ENCODE results near the gene CACTIN.
"Not testable (repeated sequence)": the region's sequence is repeated elsewhere in the genome, so short reads cannot be mapped to it uniquely, and the experiment has no call there.

The CACTIN gene

DNA sequence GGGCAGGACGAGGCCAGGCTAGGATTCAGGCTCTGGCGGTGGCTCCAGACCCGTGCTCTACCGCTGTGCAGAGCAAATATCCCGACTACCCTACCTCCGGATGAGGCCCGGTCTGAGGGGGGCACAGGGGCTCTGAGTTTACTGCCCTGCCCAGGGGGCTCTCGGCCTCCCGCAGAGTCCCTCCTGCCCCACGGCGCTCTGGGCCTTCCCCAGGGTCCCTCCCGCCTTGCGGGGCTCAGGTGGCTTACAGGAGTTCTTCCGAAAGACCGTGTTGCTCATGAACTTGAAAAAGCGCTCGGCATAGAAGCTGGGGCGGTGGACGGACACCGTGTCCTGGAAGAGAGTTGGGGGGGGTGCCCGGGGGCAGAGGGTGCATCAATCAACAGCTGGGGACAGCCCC lies 19.1 kb upstream of the CACTIN start:
- DNase-seq, result no peak

- DNase-seq, result no peak
Observed at GRCh38 chr19:3645067-3645396, 18.4 kb upstream of the CACTIN start.

DNA sequence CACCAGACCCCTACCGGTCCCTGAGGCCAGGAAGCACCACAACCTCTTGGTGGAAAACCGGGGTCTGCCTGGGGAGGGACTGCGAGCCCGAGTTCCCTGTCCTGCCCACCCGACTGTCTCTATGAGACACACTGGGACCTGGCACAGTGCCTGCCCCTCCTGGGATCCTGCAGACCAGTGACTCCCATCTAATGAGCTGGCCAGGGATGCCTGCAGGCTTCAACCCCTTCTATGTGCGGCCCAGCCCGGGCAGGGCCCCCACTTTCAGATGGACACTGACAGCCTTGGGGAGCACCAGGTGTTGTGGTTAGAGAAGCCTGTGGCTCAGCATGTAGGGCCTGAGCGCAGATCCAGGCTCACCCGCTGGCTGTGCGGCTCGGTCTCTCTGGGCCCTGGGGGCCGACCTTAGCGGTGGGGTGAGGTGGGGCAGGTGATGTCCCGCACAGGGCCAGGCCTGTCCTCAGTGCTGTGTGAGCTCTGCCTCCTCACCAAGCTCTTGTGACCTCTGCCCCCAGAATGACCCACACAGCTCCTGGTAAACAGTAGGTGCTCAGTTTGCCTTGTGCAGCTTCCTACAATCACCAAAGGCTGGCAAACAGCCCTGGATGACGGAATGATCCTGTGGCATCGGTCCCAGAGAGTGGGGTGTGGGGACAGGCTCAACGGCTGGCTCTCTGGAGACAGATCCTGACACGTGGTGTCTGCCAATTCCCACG lies 17.9 kb upstream of the CACTIN start:
- no peak for DNase-seq

DNA sequence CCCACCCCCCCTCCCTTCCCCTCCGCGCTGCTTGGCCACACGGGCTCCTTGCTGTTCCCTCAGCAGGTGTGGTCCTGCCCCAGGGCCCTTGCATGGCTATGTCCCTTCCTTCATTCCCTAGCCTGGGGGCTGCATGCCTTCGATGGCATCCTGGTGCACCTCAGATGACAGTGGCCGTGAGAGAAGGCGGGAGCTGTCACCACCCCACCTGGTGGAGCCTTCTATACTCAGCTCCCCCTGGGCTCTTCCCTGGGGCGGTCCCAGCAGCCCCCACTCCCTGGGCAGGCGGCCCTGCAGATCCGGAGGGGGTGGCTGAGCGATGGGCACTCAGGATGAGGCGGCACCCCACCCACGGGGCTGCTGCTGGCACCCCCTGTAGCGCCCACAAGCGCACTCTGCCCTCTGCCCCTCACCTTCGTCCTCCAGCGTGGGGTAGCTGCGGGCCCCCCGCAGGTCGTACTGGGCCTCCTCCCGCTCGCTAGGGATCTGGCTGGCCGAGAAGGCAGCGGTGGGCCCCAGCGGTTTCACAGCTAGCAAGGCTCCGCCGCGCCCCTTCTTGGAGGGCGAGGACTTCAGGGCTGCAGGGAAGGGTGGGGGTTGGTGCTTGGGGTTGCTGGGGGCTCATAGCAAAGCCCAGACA lies 17.2 kb upstream of the CACTIN start:
- DNase-seq, result no peak

DNA sequence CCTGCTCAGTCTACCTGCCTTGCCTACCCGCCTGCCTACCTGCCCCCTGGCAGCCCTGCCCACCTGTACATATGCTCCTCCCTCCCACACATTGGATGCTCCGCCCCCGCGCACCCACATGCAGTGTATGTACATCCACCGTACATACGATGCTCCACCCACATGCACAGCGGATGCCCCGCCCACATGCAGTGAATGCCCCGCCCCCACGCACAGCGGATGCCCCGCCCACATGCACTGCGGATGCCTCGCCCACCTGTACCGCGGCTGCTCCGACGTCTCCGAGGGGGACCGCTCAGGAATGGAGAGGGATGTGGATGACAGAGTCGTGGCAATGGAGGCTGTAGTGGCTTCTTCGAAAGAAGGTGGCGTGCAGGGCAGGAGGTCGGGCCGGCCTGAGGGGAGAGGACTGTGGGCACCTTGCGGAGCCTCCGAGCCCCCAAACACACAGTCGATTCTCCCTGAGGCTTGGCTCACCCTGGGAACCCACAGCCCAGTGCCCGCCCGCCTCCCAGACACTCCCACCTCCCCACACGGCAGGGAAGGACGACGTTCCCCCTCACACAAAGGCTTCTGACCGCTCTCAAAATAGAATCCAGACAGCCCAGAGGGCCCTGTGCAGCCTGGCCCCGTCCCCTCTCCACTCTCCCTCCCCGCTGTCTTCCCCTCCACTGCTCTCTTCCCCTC lies 16.5 kb upstream of the CACTIN start:
- no peak for DNase-seq

- no peak for DNase-seq
Observed at GRCh38 chr19:3642296-3642695, 15.7 kb upstream of the CACTIN start.

- no peak for DNase-seq
Observed at GRCh38 chr19:3641515-3642269, 15.1 kb upstream of the CACTIN start.

DNA sequence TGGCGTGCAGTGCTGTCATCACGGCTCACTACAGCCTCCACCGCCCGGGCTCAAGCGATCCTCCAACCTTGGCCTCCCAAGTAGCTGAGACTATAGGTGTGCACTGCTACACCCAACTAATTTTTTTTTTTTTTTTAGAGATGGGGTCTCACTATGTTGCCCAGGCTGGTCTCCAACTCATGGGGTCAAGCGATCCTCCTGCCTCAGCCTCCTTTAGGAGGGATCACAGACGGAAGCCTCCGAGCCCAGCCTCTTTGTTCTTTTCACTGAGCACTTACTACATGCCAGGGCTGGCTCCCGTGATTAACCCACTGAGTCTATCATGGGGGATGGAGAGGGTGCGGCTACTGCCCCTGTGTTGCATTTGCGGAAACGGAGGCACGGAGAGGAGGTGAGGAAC lies 12.9 kb upstream of the CACTIN start:
- no peak for DNase-seq

DNA sequence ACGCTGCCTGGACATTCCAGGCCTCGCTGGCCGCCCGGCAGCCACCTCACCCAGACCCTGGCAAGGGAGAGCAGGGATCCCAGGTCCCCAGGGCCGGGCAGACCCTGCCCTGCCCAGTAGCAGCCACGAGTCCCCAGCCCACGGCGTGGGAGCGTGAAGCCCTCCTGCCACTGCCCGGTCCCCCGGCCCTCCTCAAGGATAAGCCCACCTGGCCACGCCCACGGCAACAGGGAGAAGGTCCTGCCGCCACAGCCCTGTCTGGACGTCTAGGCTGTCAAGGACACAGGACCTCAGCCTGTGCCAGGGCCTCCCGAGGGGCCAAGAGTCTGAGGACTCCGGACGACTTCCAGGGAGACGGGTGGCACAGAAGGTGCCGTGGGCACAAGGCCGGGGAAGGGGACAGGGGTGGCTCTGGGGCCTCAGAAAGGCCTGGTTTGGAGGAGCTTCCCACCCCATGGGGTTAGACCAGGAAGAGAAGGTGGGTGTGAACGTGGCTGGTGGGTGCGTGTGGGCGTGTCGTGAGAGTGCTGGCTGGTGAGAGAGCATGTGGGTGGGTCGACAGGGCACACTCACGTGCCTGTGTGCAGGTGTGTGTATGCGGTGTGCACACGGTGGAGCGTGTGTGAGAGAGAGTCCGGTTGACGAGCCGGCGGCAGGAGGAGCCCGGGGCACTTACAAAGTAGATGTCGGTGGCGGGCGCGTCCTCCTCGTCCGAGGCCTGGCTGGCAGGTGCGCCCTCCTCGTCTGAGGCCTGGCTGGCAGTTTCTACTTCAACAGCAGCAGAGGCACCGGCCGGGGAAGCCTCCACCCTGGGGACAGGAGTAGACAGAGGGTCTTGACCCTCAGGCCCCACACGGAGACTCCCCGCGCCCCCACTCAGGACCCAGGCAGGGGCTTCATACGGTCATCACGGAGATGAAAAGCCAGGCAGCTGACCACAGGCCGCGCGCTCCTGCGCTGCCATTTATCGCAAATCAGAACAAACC lies 11.9 kb upstream of the CACTIN start:
- DNase-seq, result no peak

DNA sequence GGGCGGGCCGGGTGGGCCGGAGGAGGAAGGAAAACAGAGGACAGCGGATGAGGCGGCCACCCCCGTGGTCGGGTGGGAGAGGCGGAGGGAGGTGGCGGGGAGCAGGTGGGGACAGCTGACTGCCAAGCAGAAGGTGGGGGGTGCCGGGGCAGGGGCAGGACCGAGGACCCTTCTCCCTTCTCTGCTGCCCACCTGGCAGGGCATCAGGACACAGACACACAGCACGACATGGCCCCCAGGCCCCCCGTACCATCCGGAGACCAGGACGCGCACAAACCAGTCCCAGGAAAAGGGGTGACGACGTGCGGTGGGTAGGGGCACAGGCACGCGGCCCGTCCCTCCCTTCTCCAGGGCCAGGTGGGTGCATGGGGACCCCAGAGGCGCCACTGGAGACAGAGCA lies 11.0 kb upstream of the CACTIN start:
- DNase-seq, result no peak

DNA sequence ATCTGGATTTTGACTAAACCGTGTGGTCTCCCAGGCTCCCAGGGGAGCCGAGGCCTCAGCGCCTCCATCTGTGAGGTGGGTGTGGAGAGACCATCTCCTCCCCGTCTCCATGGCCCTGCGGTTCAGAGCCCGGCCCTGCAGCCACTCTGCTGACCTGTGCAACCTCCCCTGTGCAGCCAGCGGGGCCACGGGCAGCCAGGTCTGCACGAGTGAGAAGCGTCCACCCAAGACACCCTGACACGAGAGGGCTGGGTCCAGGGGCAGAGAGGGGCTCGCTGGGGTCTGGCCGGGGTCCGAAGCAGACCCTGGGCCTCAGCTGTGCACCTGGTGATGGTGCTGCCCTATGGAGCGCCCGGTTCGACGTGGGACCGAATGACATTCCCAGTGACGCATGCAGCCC lies 10.4 kb upstream of the CACTIN start:
- no peak for DNase-seq

DNA sequence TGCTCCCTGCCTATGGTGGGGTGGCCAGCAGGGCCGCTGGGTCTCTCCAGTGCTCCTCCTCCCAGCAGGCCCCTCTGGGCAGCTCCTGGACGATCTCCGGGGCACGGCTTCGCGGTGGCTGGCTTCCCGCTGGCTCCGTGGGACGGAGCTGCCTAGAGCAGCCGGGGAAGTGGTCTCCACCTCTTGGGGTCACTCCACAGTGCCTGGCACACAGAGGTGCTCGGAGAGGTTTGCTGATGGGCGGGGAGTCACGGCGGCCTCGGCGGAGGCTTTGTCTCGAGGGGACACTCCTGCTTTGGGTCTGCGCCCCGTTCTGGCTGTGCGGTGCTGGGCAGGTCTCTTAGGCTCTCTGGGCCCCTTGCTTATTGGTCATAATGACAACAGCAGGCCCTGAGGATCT lies 9.9 kb upstream of the CACTIN start:
- DNase-seq, result no peak

DNA sequence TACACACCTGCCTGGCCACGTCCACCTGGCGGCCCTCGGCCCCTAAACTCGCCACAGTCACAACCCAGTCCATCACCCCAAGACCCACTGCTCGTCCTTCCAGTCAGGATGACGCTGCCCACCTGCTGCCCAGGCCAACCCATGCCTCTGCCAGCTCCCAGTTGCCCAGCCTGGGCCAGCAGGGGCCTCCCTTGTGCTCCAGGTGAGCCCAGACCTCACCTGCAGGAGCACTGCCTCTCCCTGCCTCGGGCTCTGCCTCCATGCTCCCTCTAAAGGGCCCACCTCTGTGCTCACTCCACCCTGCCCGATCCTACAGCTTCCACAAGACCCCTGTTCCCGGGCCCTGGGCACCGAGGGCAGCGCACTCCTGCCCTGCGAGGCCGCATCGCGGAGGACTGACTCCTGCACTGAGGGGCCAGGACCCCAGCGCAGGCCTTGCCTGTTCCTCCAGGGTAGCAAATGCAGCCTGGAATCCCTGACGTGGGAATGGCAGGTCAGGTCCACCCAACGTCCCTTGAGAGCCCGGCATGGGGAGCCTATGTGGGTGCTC lies 8.0 kb upstream of the CACTIN start:
- DNase-seq, result no peak

DNA sequence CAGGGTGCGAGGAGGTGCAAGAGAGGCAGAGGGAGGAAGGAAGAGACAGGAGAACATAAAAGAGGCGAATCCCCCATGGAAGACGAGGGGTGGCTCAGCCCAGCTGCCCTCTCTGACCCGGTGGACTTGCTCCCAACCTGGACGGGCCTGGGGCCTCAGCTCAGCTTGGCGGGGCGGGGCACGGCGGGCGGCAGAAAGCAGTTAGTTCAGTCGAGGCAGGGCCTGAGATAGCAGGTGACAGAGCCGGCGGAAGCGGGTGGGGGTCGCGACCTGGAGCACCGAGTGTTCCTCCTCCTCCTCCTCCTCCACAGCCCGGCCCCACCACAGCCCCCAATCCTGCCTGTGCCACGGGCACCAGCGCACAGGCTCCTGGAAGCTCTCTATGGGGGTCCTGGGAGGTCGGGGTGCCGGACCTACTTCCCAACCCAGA lies 7.0 kb upstream of the CACTIN start:
- no peak for DNase-seq

DNA sequence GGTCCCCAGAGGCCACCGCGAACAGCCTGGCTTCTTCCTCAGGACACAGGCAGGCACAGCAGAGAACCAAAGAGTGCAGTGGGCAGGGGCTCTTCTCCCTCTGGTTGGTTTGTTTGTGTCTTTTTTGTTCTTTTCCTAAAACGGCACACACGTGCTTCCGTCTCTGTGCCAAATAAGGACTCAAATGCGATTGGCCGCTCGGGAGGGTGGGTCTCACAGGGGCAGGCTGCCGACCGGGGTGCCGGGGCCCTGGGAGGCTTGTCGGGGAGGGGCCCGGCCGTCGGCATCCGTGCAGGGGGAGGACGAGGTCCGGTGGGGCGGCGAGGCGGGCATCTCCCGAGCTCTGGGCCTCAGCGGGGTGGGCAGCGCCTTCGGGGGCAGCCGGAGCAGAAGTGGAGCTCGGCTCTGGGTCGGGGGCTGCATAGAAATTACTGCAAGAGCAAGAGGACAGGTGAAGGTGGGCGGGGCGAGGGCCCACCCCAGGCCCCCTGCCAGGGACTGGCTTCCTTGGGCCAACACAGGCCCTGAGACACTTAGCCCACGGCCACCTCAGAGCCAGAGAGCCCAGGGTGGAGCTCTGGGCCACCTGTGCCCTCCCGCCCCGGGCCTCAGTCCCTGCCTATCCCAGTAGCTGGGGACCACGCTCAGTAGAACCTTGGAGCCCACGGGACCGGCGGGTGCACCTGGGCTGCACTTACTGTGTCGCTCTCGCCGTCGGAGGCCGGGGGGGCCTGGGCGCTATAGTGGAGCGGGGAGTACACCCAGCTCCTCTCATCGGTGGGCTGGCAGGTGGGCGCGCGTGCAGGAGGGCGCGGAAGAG lies 6.4 kb upstream of the CACTIN start:
- DNase-seq, result no peak

DNA sequence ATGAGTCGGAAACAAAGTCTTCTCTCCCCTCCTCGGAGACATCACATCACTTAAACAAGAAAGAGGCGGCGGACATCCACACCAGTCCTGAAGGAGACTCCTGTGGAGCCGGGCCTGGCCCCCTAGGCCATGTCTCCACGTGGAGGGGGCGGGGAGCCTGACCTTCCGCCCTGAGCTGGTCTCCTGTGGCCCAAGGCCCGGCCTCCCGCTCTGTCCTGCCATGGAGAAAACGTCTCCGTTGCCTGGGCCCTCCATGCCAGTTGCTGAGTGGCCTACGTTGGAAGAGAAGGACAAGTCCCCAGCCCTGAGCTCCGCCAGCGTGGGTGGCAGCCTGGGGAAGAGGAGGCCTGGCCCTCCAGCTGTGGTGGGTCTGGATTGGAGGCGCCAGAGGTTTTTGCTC lies 5.5 kb upstream of the CACTIN start:
- DNase-seq, result no peak

GRCh38 chr19:3631053-3631861 lies 4.7 kb upstream of the CACTIN start:
- no peak for DNase-seq

DNA sequence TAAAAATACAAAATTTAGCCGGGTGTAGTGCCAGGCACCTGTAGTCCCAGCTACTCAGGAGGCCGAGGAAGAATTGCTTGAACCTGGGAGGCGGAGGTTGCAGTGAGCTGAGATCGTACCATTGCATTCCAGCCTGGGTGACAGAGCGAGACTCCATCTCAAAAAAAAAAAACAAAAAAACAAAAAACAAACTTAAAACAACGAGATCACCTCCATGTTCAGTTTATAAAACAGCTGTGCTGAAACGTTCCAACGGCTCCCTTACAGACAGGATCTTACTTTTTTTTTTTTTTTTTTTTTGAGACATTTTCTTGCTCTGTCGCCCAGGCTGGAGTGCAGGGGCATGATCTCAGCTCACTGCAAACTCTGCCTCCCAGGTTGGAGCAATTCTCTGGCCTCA lies 2.2 kb upstream of the CACTIN start:
- not testable (repeated sequence) for DNase-seq

DNA sequence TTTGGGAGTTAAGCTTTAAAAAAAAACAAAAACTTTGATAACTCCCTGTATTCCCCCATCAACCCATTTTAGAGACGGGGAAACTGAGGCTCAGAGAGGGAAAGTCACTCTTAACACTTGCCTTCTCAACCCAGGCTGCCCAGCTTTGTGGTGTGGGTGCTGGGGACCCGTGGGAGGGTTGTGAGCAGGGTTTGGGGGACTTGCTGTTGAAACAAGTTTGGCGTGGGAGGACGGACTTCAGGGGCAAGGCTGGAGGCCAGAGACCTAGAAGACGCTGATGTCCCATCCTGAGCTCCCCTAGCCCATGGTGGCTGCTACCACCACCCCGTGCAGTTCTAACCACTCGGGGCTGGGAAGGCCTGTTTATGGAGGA lies 747 bp upstream of the CACTIN start:
- no peak for DNase-seq

DNA sequence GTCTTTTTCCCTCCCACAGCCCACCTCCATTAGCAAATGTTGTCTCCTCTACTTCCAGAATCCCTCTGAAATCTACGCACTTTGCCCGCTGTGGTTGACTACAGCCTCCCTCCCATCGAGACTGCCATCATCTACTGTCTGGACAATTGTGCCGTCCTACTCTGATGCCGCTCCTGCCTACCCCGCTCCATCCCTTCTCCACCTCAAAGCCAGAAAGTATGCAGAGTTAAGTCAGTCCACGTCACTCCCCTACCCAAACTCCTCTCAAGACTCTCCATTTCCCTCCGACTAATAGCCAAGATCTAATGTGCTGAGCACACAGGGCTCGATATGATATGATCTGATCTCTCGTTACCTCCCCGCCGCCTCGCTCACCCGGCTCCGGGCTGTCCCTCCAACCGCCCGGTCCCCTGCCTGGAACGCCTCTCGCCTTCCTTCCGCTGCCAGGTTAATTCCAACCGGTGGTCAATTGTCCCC lies 556 bp downstream of the CACTIN start:
- no peak for DNase-seq
